HEK293T (cell line): ENCODE measurements around the gene CRYGD.

Experiments
- CTCF ChIA-PET: fragments of 350-600 bp; formaldehyde crosslinking; extraction: SDS; loops from one replicate; lab custom pipeline; 2021; ENCODE audit warnings: antibody characterized with exemption, inconsistent platforms; lab: Yijun Ruan, JAX
- POLR2A ChIA-PET: fragments of 350-600 bp; formaldehyde crosslinking; extraction: SDS; loops from one replicate; lab custom pipeline; 2020; ENCODE audit warnings: antibody characterized with exemption, inconsistent platforms; lab: Yijun Ruan, JAX
- DNase-seq: peaks from one replicate; pipeline ENCODE4 v3.0.0; 2012; ENCODE audit warnings: mixed read lengths; ENCODE audit errors: extremely low spot score
- ARNT ChIP-seq: fragments of 450-650 bp; IDR thresholded peaks from 2 replicates; pipeline ENCODE4 v1.6.1; 2017; ENCODE audit warnings: mild to moderate bottlenecking
- BHLHE40 ChIP-seq: fragments of 450-650 bp; IDR thresholded peaks from 2 replicates; pipeline ENCODE4 v1.6.1; 2016; ENCODE audit warnings: mild to moderate bottlenecking, moderate library complexity, borderline replicate concordance
- CTBP1 ChIP-seq: fragments of 450-650 bp; IDR thresholded peaks from 2 replicates; pipeline ENCODE4 v1.6.1; 2016; ENCODE audit warnings: borderline replicate concordance
- ELF4 ChIP-seq: fragments of 450-650 bp; IDR thresholded peaks from 2 replicates; pipeline ENCODE4 v1.6.1; 2017; ENCODE audit warnings: antibody characterized with exemption
- FOXA1 ChIP-seq: fragments of 450-650 bp; IDR thresholded peaks from 2 replicates; pipeline ENCODE4 v1.6.1; 2016; ENCODE audit warnings: mild to moderate bottlenecking
- FOXK2 ChIP-seq: fragments of 450-650 bp; IDR thresholded peaks from 2 replicates; pipeline ENCODE4 v1.6.1; 2016; ENCODE audit warnings: mild to moderate bottlenecking
- FOXM1 ChIP-seq: fragments of 450-650 bp; IDR thresholded peaks from 2 replicates; pipeline ENCODE4 v1.6.1; 2017; ENCODE audit warnings: mild to moderate bottlenecking, borderline replicate concordance
- HDGF ChIP-seq: fragments of 450-650 bp; IDR thresholded peaks from 2 replicates; pipeline ENCODE4 v1.6.1; 2017; ENCODE audit warnings: antibody characterized with exemption, borderline replicate concordance
- L3MBTL2 ChIP-seq: fragments of 450-650 bp; conservative IDR thresholded peaks from 2 replicates; pipeline ENCODE4 v1.6.1; 2016; ENCODE audit warnings: mild to moderate bottlenecking
- LEF1 ChIP-seq: fragments of 450-650 bp; IDR thresholded peaks from 2 replicates; pipeline ENCODE4 v1.6.1; 2017; ENCODE audit warnings: mild to moderate bottlenecking, borderline replicate concordance
- NFRKB ChIP-seq: fragments of 450-650 bp; IDR thresholded peaks from 2 replicates; pipeline ENCODE4 v1.6.1; 2016; ENCODE audit warnings: mild to moderate bottlenecking, moderate library complexity
- PKNOX1 ChIP-seq: fragments of 450-650 bp; IDR thresholded peaks from 2 replicates; pipeline ENCODE4 v1.6.1; 2016
- SP1 ChIP-seq: fragments of 450-650 bp; IDR thresholded peaks from 2 replicates; pipeline ENCODE4 v1.6.1; 2017
- SUZ12 ChIP-seq: fragments of 450-650 bp; IDR thresholded peaks from 2 replicates; pipeline ENCODE4 v1.6.1; 2016; ENCODE audit warnings: mild to moderate bottlenecking
- TARDBP ChIP-seq: fragments of 450-650 bp; IDR thresholded peaks from 2 replicates; pipeline ENCODE4 v1.6.1; 2016
- ZNF384 ChIP-seq: fragments of 450-650 bp; IDR thresholded peaks from 2 replicates; pipeline ENCODE4 v1.6.1; 2016

The CRYGD gene

GRCh38 chr2:208096080-208096479 is 28.2 kb downstream of the CRYGD start:
- TF ChIP-seq BHLHE40 (no peak), SUZ12 (no peak), FOXK2 (no peak), ZNF384 (no peak), FOXM1 (no peak), ELF4 (no peak), SP1 (no peak), TARDBP (no peak), HDGF (no peak), PKNOX1 (no peak), NFRKB (no peak), ARNT (no peak), FOXA1 (no peak), LEF1 (no peak), CTBP1 (no peak)
- CTCF ChIA-PET = interaction anchor here (0.5 kb wide), 1 partner anchor 77 kb away, joined by 8 read pairs; no protein-coding TSS in a partner anchor
- DNase-seq = no peak
- POLR2A ChIA-PET = no interaction called here

- TF ChIP-seq BHLHE40 (no peak), ZNF384 (no peak), PKNOX1 (no peak), SP1 (no peak), HDGF (no peak), FOXA1 (no peak), FOXM1 (no peak), FOXK2 (no peak), ELF4 (no peak), ARNT (no peak), NFRKB (no peak), L3MBTL2 (no peak), LEF1 (no peak), TARDBP (no peak), CTBP1 (no peak)
- DNase-seq = no peak
- POLR2A ChIA-PET = no interaction called here
- CTCF ChIA-PET = no interaction called here
Observed at GRCh38 chr2:208093128-208093527, 31.2 kb downstream of the CRYGD start.

- no peak for DNase-seq
- TF ChIP-seq FOXA1 = no peak
- no peak for TF ChIP-seq SP1
- TF ChIP-seq BHLHE40 = no peak
- TF ChIP-seq ARNT = no peak
- TF ChIP-seq CTBP1 = no peak
- no peak for TF ChIP-seq LEF1
- TF ChIP-seq ZNF384 = no peak
- no peak for TF ChIP-seq HDGF
- no peak for TF ChIP-seq TARDBP
- TF ChIP-seq FOXM1 = no peak
- TF ChIP-seq L3MBTL2 = no peak
- no peak for TF ChIP-seq ELF4
- TF ChIP-seq SUZ12 = no peak
- TF ChIP-seq FOXK2 = no peak
- TF ChIP-seq NFRKB = no peak
- no peak for TF ChIP-seq PKNOX1
- CTCF ChIA-PET = interaction anchor here (0.6 to 0.7 kb wide), 2 partner anchors 12 to 73 kb away, joined by 3 to 5 read pairs; no protein-coding TSS in a partner anchor
- POLR2A ChIA-PET = no interaction called here
Observed at GRCh38 chr2:208092093-208092832, 32.1 kb downstream of the CRYGD start.

GRCh38 chr2:208090420-208090819 is 33.9 kb downstream of the CRYGD start:
- ChIA-PET CTCF (no interaction called here), POLR2A (no interaction called here)
- TF ChIP-seq SP1 (no peak), ZNF384 (no peak)
- no peak for DNase-seq

GRCh38 chr2:208086029-208086428 is 38.3 kb downstream of the CRYGD start:
- ChIA-PET POLR2A (no interaction called here), CTCF (interaction anchor here (0.5 kb wide), 1 partner anchor 90 kb away, joined by 3 read pairs; no protein-coding TSS in a partner anchor)
- TF ChIP-seq TARDBP = no peak
- no peak for TF ChIP-seq FOXK2
- DNase-seq = no peak

GRCh38 chr2:208083807-208084206 is 40.5 kb downstream of the CRYGD start:
- no peak for DNase-seq
- ChIA-PET CTCF (interaction anchor here (0.7 kb wide), 1 partner anchor 9 kb away, joined by 3 read pairs; no protein-coding TSS in a partner anchor), POLR2A (no interaction called here)
- TF ChIP-seq PKNOX1 (no peak), NFRKB (no peak), CTBP1 (no peak), ARNT (no peak), TARDBP (no peak), ELF4 (no peak), SUZ12 (no peak), BHLHE40 (no peak), FOXM1 (no peak), FOXK2 (no peak), ZNF384 (no peak), FOXA1 (no peak), SP1 (no peak), HDGF (no peak), L3MBTL2 (no peak), LEF1 (no peak)
